ENCODE measurements around the gene GIMAP7.
"Not testable (repeated sequence)": the region's sequence is repeated elsewhere in the genome, so short reads cannot be mapped to it uniquely, and the experiment has no call there.

Gene GIMAP7

DNA sequence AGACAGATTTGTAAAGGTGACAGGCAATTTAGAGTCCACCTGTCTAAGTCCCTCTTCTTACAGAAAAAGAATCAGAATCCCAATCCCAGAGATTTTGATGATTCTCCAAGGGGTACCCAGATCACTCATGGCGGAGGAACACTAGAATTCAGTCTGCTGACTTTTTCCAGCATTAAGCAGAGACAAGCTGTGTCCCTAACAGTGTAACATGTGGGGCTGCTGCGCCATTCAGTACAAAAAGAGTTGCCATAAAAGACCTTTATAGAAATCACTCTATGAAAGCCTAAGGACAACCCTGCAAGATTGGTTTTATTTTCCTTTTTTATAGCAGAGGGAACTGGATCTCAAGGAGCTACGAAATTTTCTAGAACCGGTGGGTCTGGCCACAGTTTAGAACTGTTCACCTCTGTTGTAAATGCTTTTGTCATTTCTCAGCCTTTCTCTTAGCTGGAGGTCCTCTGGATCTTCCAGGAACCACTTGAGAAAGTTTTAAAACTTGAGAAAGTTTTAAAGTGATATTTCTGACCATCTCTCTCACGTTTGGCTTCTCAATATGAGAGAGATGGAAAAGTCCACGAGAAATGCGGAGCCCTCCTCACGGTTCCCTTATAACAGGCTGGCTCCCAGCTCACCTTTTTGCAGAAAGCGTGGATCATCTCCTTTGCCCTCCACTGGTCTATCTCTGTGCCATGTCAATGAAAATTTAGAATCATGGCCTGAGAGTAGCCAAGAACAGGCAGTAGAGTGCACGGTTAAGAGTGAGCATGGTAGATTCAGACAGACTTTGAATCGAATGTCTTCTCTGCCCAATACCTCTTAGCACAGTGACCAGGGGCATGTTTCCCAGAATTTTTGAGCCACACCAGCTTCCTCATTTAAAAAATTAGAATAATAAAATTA, 826 bp downstream of the GIMAP7 start:
- DNase-seq, result no peak

DNA sequence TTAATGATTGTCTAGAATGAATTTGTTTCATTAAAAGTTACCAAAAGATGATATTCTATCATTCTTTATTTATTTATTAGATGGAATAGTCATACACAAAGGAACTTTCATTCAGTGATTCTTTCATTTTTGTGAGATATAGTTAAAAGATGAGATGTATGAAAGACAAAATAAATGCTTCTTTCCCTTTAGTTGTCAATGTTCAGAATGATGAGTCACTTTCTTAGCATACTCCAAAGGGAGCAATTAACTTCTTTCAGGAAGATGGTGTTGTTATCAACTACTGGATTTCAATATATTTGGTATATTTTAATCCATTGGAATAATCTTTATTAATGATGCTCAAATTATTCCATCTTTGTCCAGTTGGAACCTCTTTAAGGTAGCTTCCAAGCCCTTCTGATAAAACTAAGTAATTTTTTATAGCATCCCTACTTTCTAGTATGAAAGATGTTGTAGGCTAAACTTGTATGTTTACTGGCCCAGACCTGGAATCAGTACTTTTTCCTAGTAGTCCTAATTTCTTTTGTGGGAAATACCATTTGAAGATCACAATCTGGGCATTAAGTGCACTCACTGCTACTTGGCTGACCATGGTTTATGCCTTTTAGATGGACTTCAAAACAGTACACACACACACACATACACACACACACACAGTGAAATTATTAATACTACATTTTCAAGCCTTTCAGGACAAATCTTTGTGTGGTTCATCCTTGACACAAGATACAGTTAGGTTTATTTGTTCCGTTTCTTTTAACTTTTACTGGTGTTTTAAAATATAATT, 2.5 kb downstream of the GIMAP7 start:
- DNase-seq, result no peak

DNA sequence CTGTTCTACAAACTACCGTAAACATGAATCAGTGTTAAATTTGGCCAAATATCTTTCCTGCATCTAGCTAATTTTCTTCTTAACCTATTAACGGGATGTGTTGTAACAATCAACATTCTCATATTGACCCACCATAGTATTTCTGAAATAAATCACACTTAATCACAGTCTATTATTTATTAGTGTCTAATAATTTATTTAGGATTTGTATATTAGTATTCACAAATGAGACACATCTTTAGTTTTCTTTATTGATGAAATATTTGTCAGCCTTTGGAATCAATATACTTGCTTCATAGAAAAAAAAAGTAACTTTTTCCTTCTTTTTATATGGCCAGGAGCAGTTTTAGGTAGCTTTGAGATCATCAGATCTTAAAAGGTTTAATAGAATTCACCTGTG, 4.6 kb downstream of the GIMAP7 start:
- no peak for DNase-seq

DNA sequence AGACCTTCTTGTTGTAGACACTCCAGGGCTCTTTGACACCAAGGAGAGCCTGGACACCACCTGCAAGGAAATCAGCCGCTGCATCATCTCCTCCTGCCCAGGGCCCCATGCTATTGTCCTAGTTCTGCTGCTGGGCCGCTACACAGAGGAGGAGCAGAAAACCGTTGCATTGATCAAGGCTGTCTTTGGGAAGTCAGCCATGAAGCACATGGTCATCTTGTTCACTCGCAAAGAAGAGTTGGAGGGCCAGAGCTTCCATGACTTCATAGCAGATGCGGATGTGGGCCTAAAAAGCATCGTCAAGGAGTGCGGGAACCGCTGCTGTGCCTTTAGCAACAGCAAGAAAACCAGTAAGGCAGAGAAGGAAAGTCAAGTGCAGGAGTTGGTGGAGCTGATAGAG, 5.5 kb downstream of the GIMAP7 start:
- no peak for DNase-seq

DNA sequence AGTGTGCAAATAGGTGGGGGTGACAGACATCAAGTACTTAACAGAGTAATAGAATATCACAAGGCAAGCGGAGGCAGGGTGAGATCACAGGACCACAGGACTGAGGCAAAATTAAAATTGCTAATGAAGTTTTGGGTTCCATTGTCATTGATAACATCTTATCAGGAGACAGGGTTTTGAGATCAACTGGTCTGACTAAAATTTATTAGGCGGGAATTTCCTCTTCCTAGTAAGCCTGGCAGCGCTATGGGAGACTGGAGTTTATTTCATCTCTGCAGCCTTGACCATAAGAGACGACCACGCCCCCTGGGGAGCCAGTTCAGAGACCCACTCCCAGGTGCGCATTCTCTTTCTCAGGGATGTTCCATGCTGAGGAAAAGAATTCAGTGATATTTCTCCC, 8.3 kb downstream of the GIMAP7 start:
- not testable (repeated sequence) for DNase-seq

DNA sequence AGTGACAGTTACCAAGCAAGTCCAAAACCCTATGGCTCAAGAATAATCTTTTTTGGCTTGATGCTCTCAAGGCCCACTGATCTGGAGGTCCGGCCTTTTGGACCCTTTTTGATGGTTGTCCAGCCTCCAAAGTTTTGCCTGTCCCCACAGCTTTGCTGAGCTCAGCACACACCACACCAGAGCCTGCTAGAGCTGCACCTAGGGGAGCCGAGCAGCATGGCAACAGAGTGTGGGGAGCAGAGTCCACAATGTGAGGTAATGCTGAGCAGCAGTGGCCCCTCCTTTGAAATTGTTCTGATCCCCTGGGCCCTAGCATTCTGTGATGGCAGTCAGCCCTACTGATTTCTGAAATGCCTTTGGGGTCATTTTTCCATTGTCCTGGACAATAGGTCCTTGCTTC, 9.3 kb downstream of the GIMAP7 start:
- DNase-seq, result no peak

DNA sequence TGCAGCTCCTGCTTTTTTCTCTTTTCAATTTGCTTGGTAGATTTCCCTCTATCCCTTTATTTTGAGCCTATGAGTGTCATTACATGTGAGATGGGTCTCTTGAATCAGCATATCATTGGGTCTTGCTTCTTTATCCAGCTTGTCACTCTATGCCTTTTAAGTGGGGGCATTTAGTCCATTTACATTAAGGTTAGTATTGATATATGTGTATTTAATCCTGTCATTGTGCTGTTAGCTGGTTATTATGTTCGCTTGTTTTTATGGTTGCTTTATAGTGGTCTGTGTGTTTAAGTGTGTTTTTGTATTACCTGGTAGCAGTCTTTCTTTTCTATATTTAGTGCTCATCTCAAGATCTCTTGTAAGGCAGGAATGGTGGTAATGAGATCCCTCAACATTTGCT, 17.0 kb downstream of the GIMAP7 start:
- no peak for DNase-seq

DNA sequence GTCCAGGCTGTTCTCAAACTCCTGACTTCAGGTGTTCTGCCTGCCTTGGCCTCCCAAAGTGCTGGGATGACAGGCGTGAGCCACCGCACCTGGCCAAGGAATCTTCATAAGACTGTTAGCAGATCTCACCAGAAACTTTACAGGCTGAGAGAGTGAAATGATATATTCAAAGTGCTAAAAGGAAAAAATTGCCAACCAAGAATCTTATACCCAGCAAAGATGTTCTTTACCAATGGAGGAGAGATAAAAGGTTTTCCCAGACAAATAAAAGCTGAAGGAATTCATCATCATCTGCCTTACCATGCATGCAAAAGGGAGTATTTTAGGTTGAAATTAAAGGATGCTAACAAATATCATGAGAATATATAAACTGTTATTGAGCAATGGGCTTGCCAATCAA, 23.6 kb downstream of the GIMAP7 start:
- no peak for DNase-seq

DNA sequence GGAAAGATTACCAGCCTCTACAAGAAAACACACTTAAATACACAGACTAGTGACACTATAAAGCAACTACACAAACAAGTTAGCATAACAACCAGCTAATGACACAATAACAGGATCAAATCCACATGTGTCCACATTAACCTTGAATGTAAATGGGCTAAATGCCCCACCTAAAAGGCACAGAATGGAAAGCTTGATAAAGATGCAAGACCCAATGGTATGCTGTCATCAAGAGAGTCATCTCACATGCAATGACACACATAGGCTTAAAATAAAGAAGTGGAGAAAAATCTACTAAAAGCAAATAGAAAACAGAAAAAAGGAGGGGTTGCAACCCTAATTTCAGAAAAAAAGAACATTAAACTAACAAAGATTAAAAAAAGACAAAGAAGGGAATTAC, 38.5 kb downstream of the GIMAP7 start:
- no peak for DNase-seq

DNA sequence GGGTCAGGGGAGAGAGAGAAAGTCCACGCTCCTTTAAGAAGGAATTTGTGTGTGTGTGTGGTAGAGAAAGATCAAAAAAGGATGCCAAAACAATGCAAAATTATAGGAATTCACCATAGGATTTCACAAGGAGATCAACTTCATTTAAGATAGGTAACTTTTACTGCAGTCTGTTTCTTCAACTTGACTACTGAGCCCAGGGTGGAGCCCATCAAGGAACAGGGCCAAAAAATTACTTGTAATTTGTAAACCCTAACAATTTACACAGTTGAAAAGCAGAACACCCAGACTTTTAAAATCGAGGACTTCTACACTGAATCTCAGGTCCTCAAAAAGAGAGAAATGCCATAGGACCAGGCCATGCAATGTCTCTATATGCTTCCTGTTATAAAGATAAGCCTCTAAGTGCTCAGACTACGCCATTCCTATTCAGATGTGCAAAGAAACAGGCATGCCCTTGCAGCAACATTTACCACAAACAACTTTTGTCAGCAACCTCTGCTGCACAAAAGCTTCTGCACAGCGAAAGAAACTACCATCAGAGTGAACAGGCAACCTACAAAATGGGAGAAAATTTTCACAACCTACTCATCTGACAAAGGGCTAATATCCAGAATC, 42.0 kb downstream of the GIMAP7 start:
- DNase-seq, result no peak

DNA sequence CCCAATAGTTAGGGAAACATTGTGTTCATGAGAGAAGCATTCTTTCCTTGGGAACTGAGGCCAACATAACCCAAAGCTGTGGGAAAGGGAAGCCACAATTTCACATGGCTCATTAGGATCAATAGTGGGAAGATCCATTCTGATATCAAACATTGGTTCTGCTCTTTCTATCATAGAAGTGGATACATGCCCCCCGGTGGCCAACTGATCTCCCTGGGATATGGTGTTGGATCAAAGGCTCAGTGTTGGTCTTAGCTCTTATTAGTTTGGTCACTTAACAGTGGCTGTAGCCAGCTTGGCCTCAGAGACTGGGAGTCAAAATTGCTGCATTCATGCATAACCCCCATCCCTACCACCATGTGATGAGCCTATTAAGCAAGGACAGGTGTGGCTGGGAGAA, 45.8 kb downstream of the GIMAP7 start:
- no peak for DNase-seq

DNA sequence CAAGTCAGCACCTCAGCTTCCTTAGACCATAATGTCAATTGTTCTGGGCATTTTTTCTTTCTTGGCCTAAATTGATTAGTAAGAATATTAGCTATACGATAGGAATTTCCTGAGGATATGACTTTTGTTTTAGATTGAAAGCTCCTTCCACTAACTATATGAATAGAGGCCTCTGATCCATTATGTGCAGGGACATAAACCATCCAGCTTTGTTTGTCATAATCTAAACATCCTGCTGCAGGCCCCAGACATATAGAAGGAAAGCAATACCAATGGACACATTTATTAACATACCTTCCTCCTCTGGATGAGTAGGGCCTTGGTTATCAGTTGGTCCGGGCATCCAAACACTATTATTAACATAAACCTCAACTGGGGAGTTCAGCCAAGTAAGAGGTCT, 48.2 kb downstream of the GIMAP7 start:
- DNase-seq, result no peak

DNA sequence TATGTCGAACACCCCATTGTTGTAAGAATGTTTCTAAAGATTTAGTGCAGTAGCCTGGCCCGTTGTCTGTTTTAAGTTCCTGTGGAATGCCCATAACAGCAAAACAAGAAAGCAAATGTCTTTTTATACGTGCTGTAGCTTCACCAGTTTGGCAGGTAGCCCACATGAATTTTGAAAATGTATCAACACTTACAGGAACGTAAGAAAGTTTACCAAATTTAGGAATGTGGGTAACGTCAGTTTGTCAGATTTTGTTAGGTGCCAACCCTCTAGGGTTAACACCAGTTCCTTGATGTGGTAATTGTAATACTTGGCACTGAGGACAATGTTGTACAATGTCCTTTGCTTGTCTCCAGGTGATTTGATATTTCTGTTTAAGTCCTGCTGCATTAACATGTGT, 49.3 kb downstream of the GIMAP7 start:
- no peak for DNase-seq

DNA sequence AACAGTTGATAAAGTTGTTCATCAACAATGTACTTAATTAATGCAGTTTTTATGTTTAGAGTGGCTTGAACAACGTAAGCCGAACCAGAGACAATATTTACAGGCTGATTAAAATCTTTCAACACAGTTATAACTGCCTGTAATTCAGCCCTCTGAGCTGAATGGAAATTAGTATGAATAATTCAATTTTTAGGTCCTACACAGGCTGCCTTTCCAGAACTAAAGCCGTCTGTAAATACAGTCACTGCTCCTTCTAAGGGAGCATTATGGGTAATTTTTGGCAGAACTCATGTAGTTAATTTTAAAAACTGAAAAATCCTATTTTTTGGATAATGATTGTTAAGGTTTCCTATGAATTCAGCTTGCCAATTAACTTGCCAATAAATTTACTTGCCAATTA, 49.9 kb downstream of the GIMAP7 start:
- DNase-seq, result no peak

DNA sequence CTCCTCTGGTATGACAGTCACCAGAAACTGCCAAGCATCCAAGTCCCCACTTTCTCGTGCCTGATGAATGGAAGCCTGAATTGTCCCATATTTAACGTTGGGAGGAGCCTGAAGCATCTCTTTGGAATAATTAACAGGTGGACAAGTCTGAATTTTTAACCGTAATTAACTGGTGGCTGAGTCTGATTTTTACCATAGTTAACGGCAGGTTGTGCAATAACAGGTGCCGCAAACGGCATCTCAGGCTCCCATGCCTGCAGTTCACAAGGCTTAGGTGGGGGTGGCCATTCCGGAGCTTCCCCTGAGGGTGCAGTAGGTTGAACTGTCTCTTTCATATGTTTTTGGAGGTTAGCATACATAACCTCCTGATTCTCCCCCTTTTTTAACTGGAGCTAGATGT, 50.6 kb downstream of the GIMAP7 start:
- DNase-seq, result no peak

DNA sequence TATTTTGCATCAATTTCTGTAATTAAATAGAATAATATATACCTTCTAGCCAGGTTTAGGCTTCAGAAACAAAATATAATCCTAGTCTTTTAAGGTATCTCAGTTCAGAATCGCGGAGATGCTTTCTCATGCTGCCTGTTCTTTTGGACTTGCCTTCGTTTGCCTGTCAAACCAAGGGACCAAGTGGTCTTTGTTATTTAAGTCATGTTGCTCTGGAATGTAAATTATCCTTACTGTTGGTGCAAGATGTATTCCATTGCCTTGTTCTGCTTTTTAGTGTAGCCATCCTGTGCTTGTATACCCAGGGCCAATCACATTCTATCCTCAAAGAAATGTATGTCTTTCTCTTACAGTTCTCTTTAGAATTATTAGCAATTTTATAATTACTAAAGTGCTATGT, 51.5 kb downstream of the GIMAP7 start:
- DNase-seq, result no peak

DNA sequence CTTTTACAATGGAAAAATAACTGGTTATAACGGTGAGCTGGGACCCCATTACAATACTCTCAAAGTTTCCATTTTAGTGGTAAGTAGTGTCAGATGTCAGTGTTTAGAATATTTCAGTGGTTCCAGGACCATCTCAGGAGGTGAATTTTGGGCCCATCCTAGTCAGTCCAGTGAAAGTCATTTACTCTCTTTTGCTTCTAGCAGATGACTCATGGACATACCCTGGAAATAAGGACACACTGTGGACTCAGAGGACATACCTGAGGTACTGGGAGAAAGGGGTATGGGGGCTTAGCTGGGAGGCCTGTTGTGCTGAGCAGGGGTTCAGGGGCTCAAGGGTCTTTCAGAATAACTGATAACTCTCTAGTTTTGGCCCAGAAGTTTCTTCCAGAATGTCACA, 51.9 kb downstream of the GIMAP7 start:
- DNase-seq, result no peak

DNA sequence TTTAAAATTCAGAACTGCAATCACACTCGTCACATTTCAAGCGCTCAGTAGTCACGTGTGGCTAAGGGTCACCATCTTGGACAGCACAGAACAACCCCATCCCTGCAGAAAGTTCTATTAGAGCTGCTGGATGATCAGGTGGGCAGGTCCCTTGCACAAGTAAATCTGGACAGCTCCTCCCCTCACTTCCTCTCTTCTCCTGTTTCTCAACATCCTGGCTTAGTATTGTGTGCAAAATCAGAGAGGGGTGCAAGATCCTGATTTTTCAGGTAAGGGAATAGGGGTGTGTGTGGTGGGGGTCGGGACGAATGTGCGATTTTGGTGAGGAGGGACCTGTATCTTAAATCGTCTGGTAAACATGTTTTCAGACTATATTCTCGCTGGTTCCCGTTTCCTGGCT, 52.5 kb downstream of the GIMAP7 start, which contains the start of gene GIMAP4:
GIMAP4 (plus strand) TSS at position 222 of the 400 bp plus-strand sequence. CDS start 2,512 bp downstream, outside the sequence.
- no peak for DNase-seq

DNA sequence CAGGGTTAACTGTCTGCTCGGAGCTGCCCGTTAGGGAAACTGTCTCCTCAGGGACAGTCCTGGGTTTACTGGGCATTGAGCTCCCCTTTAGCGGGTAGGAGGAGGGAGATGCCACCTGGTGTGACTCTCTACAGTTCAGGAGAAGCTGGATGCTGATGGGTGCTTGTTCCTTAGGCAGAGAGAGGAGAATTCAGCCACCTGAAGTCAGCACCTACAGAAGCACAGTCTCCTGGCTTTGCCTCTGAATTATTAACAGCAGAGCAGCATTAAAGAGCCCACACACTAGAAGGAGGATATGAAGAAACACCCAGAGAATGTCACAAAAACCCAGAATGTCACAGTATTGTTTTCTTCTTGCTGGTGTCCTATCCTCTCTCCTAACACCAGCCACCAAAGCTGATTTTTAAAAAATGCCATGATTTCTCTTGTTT, 53.2 kb downstream of the GIMAP7 start:
- DNase-seq, result no peak

DNA sequence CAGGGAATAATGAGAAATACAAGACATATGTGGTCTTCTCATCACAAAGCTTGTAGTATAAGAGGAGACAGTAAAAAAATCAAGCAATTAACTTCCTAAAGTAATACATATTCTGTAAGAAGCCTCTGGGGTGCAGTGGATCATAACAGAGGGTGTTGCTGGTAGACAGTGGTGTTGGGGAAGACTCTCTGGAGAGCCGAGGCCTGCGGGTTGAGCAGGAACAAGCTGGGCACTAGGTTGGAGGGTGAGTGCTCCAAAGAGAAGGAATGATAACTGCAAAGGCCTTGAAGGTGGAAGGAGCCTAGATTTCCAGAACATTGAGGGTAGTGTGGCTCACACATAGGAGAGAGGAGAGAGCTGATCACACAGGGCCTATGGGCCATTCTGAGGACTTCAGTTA, 54.0 kb downstream of the GIMAP7 start:
- DNase-seq, result no peak

DNA sequence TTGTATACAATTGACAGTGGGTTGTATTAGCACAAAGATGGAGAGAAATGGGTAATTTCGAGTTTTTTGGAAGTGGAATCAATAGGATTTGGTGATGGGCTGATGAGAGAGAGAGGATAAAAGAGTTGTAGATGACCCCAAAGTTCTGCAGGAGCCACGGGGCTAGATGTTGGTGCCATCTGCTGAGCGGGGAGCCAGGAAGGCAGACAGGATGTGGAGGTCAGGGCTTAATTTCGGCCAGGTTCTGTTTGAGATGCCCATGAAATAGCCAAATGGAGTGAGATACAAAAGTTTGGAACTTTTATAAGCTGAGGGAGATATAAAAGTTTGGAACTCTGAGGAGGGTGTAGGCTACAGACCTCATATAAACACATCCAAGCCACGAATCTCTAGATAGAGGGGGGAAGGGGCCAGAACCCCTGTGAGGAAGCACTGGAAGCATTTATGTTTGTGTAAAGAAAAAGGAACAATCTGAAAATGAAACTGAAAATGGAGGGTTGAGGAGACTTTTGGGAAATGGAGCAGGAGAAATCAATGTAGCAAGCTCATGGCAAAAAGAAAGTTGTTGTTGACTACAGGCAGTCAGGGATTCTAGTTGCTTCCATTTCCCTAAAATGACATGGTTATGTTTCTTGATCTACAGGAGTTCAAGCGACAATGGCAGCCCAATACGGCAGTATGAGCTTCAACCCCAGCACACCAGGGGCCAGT, 54.7 kb downstream of the GIMAP7 start:
- no peak for DNase-seq

Measured in NCI-H1436 (cell line).